GM20000 (cell line): Measurements from ENCODE around the gene PGM3.
A peak's percentile ranks its signal among the peaks of the same experiment; 100 is the strongest.

Experiments used
- DNase-seq: peaks from one replicate; pipeline ENCODE4 v3.0.0; 2012; ENCODE audit warnings: low spot score
- TF ChIP-seq, protein P1 (sequence below): IDR thresholded peaks from 2 replicates; pipeline ENCODE4 v1.5.1; 2012; ENCODE audit warnings: mild to moderate bottlenecking, control low read depth; ENCODE audit errors: extremely low read depth, missing control alignments

PGM3 gene

GRCh38 chr6:83192871-83193746 lies at the start of gene PGM3, which contains the start of gene RWDD2A:
TSS of gene PGM3 (minus strand) at chr6:83193265. CDS start at chr6:83191012, 2,253 bp downstream.
TSS of gene RWDD2A (plus strand) at chr6:83193357. CDS start at chr6:83194452, 1,095 bp downstream.
- peak; percentile 99 for DNase-seq
- TF ChIP-seq, protein P1, sequence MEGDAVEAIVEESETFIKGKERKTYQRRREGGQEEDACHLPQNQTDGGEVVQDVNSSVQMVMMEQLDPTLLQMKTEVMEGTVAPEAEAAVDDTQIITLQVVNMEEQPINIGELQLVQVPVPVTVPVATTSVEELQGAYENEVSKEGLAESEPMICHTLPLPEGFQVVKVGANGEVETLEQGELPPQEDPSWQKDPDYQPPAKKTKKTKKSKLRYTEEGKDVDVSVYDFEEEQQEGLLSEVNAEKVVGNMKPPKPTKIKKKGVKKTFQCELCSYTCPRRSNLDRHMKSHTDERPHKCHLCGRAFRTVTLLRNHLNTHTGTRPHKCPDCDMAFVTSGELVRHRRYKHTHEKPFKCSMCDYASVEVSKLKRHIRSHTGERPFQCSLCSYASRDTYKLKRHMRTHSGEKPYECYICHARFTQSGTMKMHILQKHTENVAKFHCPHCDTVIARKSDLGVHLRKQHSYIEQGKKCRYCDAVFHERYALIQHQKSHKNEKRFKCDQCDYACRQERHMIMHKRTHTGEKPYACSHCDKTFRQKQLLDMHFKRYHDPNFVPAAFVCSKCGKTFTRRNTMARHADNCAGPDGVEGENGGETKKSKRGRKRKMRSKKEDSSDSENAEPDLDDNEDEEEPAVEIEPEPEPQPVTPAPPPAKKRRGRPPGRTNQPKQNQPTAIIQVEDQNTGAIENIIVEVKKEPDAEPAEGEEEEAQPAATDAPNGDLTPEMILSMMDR: no peak

GRCh38 chr6:83231146-83231545 lies 38.1 kb upstream of the PGM3 start:
- DNase-seq: no peak
- TF ChIP-seq, protein P1: no peak

GRCh38 chr6:83226517-83226916 lies 33.5 kb upstream of the PGM3 start:
- TF ChIP-seq, protein P1: no peak
- no peak for DNase-seq

DNA sequence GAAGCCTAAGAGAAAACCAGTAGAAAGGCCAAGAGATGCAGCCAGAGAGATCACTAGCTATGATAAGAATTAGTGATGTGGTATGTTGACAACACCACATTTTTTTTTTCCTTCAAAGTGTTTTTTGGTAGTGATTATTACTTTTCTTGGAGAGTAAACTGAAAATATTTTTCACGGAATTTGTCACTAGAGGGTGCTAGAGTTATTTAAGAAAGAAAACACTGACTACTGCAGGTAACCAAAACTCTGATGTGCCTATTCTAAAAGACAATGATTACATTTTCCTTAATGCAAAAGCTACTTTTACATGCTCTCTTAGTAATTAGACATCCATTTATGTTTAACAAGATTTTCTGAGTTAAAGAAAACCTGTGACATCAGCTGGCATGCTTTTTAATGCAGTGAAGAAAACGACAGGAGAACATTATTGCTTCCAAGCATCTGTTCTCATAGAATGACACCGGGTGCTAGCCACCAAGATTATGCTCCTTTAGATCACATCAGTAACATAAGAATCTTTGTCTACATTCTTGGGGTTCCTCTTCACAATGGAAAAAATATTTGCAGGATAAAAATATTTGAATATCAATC lies 28.9 kb upstream of the PGM3 start:
- peak; percentile 36 for DNase-seq
- TF ChIP-seq, protein P1: no peak

DNA sequence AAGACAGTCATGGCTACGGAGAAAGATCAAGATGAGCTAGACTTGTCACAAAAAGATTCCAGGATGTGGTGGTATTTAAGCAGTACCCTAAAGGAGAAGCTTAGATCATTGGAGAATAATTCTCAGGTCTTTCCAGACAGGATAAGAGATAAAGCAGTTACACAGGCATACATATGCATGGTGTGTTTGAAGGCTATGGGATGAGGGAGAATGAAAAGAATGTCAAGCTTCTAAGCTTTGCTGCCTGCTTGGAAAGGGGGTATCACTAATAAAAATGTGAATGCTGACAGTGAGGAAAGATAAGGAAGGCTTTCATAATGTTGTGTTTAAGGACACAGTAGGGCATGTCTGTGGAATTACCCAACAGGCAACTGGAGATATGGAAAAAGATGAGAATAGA lies 28.2 kb upstream of the PGM3 start:
- no peak for DNase-seq
- TF ChIP-seq, protein P1: no peak

DNA sequence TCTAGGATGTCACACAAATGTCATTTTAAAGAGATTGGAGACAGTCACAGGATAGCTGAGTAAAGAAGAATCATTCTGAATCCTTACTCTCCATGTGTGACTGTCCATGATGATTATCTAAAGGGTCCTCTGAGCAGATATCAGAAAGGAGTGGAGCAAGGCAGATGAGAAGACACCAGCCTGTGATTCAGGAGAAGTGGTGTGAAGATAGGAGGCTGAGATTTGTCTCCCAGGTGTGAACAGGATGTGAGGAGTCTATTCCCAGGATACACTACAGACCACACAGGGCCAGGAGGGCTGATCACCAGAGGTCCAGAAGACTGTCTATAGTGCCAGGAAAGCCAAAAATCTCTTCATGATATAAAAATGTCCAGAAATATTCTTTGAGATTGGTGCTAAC lies 27.1 kb upstream of the PGM3 start:
- DNase-seq: no peak
- TF ChIP-seq, protein P1: no peak

DNA sequence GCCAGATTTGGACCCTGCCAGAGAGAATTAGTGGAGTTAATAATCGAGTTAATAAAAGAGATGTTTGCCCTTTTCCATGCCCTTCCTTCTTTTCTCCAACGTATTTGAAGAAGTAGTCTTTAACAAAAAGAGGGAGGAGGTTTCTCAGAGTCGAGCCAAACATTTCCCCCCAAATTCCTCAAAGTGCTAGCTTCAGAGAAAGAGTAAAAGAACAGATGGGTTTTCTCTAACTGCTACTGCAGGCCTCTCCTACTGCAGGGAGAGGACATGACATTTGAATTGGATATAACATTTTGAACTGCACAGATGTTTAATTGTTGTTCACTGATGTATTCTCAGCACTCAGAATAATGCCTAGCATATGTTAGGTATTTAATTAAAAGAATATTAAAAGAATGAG lies 25.6 kb upstream of the PGM3 start:
- TF ChIP-seq, protein P1: no peak
- DNase-seq: no peak
